Measurements from ENCODE around the gene CD82. TPM values are rescaled to one million over a fixed set of nuclear protein-coding genes. Genes with fewer than 3 reads are reported as not detected.

CD82 gene
- polyA plus RNA-seq, 3 donors = 40.8 to 89.0 (median 43.0) TPM

GRCh38 chr11:44528103-44528502 is 37.4 kb upstream of the CD82 start:
- H3K27ac ChIP-seq (ENCODE audit: low read depth in 1 of 2, low read length in 2 of 2) = no peak overlapping the region
- H3K4me1 ChIP-seq (ENCODE audit: control insufficient read depth in 1 of 2, insufficient read depth in 2 of 2, low read length in 2 of 2) = peaks cover 11 to 18% of the 10 kb centered on the region in 2 donors
- Mint-ChIP-seq H3K9me3 (peaks cover 0 to 4% (median 0%) of the 10 kb centered on the region in 7 donors), H3K4me1 (peaks cover 24% of the 10 kb centered on the region), H3K36me3 (no peaks in the 10 kb centered on the region), H3K4me3 (no peak overlapping the region), H3K27ac (no peak overlapping the region), H3K27me3 (ENCODE audit: low read depth in 3 of 3) (peaks cover 12 to 19% (median 14%) of the 10 kb centered on the region in 3 donors)
- no peaks in the 10 kb centered on the region for H4K20me1 ChIP-seq (ENCODE audit: insufficient read depth, low read length)
- no peaks in the 10 kb centered on the region for H3K79me2 ChIP-seq (ENCODE audit: insufficient read depth, low read length)
- no peak overlapping the region for H3K4me2 ChIP-seq (replicated peaks; ENCODE audit: extremely low read depth, low read length, poor library complexity, severe bottlenecking)
- no peak for TF ChIP-seq CTCF (IDR thresholded peaks at IDR 0.05)
- H2AFZ ChIP-seq (ENCODE audit: insufficient read depth, low read depth, low read length, poor library complexity, severe bottlenecking) = no peak overlapping the region
- H3K36me3 ChIP-seq (replicated peaks in 1 of 2; ENCODE audit: control insufficient read depth in 1 of 2, insufficient read depth in 2 of 2, low read length in 2 of 2) = no peaks in the 10 kb centered on the region
- DNase-seq = no peak
- no peak overlapping the region for H3K9ac ChIP-seq (ENCODE audit: insufficient read depth, low read length, poor library complexity, severe bottlenecking)
- intact Hi-C loops (cut with micrococcal nuclease) = no loop called here
- WGBS (ENCODE audit: insufficient coverage) = 98% methylated on average over 6 of the region's 8 CpGs
- H3K27me3 ChIP-seq (ENCODE audit: control insufficient read depth in 2 of 2, insufficient read depth in 2 of 2, low read length in 2 of 2) = no peaks in the 10 kb centered on the region
- no peaks in the 10 kb centered on the region for H3K9me3 ChIP-seq (replicated peaks in 1 of 2; ENCODE audit: control insufficient read depth in 1 of 2, insufficient read depth in 1 of 2, low read length in 2 of 2)
- H3K4me3 ChIP-seq (replicated peaks in 1 of 3; ENCODE audit: low read depth in 2 of 3, low read length in 3 of 3) = no peak overlapping the region

- no peak overlapping the region for H3K4me3 ChIP-seq (replicated peaks in 1 of 3; ENCODE audit: low read depth in 2 of 3, low read length in 3 of 3)
- no peak for DNase-seq
- Mint-ChIP-seq H3K27ac (no peak overlapping the region), H3K36me3 (no peaks in the 10 kb centered on the region), H3K9me3 (peaks cover 0 to 4% (median 0%) of the 10 kb centered on the region in 7 donors), H3K4me1 (peaks cover 21% of the 10 kb centered on the region), H3K27me3 (ENCODE audit: low read depth in 3 of 3) (peaks cover 12 to 18% (median 14%) of the 10 kb centered on the region in 3 donors), H3K4me3 (no peak overlapping the region)
- intact Hi-C loops (cut with micrococcal nuclease) = no loop called here
- H4K20me1 ChIP-seq (ENCODE audit: insufficient read depth, low read length) = no peaks in the 10 kb centered on the region
- H3K9ac ChIP-seq (ENCODE audit: insufficient read depth, low read length, poor library complexity, severe bottlenecking) = no peak overlapping the region
- WGBS (ENCODE audit: insufficient coverage) = 83% methylated on average over 1 of the region's 2 CpGs
- H2AFZ ChIP-seq (ENCODE audit: insufficient read depth, low read depth, low read length, poor library complexity, severe bottlenecking) = no peak overlapping the region
- H3K79me2 ChIP-seq (ENCODE audit: insufficient read depth, low read length) = no peaks in the 10 kb centered on the region
- no peaks in the 10 kb centered on the region for H3K27me3 ChIP-seq (ENCODE audit: control insufficient read depth in 2 of 2, insufficient read depth in 2 of 2, low read length in 2 of 2)
- H3K4me2 ChIP-seq (replicated peaks; ENCODE audit: extremely low read depth, low read length, poor library complexity, severe bottlenecking) = no peak overlapping the region
- H3K9me3 ChIP-seq (replicated peaks in 1 of 2; ENCODE audit: control insufficient read depth in 1 of 2, insufficient read depth in 1 of 2, low read length in 2 of 2) = no peaks in the 10 kb centered on the region
- peaks cover 11 to 18% of the 10 kb centered on the region in 2 donors for H3K4me1 ChIP-seq (ENCODE audit: control insufficient read depth in 1 of 2, insufficient read depth in 2 of 2, low read length in 2 of 2)
- no peak for TF ChIP-seq CTCF (IDR thresholded peaks at IDR 0.05)
- no peak overlapping the region for H3K27ac ChIP-seq (ENCODE audit: low read depth in 1 of 2, low read length in 2 of 2)
- H3K36me3 ChIP-seq (replicated peaks in 1 of 2; ENCODE audit: control insufficient read depth in 1 of 2, insufficient read depth in 2 of 2, low read length in 2 of 2) = no peaks in the 10 kb centered on the region
Observed at GRCh38 chr11:44528581-44528980, 36.9 kb upstream of the CD82 start.

Data from CD14-positive monocyte (primary cell).